ENCODE measurements around the gene DOK7. TPM values are rescaled to one million over a fixed set of nuclear protein-coding genes. Genes with fewer than 3 reads are reported as not detected.

The DOK7 gene
- total and polyA plus RNA-seq, 9 donors: 11.4 to 23.9 (median 17.6) TPM

DNA sequence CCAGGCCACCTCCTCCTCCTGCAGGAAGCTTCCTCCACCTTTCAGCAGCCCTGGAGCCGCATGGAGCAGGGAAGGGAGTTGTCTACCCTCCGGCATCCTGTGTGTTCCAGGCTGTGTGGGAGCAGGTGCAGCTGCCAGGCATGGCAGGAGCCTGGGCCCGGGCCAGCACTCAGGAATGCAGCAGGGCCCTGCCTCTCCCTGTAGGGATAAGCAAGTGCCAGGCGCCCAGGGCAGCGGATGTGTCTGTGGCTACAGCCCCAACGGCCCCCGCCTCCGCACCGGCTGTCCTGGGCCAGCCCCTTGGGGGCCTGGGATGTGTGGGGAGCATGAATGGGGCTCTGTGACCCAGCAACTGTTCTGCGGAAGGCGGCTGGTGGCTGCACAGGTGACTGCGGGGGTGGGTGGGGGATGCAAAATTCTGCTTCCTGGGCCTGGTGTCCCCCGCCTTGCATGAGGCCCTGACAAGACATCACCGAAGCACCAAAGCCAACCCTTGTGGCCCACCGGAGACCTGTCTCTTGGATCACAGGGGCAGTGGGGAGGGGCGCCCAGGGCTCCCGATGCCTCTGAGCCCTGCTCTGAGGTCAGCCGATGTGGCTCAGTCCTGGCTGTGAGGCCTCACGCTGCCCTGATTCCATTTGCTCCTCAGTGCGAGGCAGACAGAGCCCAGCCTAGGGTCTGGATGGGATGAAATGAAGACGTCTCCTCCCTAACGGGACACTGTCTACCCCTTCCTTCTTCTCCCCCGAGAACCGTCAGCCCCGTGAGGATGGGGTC, 1.4 kb upstream of the DOK7 start:
- H3K4me3 ChIP-seq (ENCODE audit: low read length): no peak overlapping the region
- peaks cover under 1% of the 10 kb centered on the region for H3K9me3 ChIP-seq (replicated peaks; ENCODE audit: control insufficient read depth, low read depth, low read length)
- peak overlapping the region; percentile 86 for H3K27ac ChIP-seq (ENCODE audit: low read length)
- H3K36me3 ChIP-seq (ENCODE audit: control insufficient read depth, insufficient read depth, low read length): no peaks in the 10 kb centered on the region
- 69% methylated on average over 18 of the region's 25 CpGs for WGBS (ENCODE audit: insufficient coverage)
- H3K4me1 ChIP-seq (ENCODE audit: control insufficient read depth, insufficient read depth, low read length): peaks cover 58% of the 10 kb centered on the region
- peaks cover 23% of the 10 kb centered on the region for H3K27me3 ChIP-seq (ENCODE audit: control insufficient read depth, insufficient read depth, low read length)
- DNase-seq: peak; percentile 86

DNA sequence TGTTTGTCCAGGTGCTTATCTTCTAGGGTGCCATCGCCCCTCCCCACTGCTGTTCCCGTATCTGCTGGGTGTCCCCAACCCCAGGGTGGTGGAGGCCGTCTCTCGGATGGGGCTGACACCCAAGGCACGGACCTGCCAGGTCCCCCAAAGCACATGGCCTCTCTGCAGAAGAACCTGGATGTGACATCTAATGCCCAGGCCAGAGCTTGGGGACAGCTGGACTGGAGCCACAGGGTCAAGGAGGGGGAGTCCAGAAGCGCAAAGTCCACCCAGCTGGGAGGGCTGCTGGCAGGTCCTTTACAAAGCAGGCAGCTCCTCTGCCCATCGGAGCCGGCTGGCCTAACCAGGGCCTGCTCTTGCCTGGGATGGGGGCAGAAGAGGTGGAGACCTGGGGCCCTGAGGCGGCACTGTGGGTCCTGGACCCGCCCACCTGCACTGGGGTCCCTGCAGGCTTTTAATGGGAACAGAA, 751 bp upstream of the DOK7 start:
- 74% methylated on average over 8 of the region's 10 CpGs for WGBS (ENCODE audit: insufficient coverage)
- no peak for DNase-seq
- Histone ChIP-seq H3K27ac (ENCODE audit: low read length) (peak overlapping the region; percentile 86), H3K36me3 (ENCODE audit: control insufficient read depth, insufficient read depth, low read length) (no peaks in the 10 kb centered on the region), H3K4me3 (ENCODE audit: low read length) (peak overlapping the region; percentile 17), H3K4me1 (ENCODE audit: control insufficient read depth, insufficient read depth, low read length) (peaks cover 62% of the 10 kb centered on the region), H3K9me3 (replicated peaks; ENCODE audit: control insufficient read depth, low read depth, low read length) (no peaks in the 10 kb centered on the region), H3K27me3 (ENCODE audit: control insufficient read depth, insufficient read depth, low read length) (peaks cover 23% of the 10 kb centered on the region)

DNA sequence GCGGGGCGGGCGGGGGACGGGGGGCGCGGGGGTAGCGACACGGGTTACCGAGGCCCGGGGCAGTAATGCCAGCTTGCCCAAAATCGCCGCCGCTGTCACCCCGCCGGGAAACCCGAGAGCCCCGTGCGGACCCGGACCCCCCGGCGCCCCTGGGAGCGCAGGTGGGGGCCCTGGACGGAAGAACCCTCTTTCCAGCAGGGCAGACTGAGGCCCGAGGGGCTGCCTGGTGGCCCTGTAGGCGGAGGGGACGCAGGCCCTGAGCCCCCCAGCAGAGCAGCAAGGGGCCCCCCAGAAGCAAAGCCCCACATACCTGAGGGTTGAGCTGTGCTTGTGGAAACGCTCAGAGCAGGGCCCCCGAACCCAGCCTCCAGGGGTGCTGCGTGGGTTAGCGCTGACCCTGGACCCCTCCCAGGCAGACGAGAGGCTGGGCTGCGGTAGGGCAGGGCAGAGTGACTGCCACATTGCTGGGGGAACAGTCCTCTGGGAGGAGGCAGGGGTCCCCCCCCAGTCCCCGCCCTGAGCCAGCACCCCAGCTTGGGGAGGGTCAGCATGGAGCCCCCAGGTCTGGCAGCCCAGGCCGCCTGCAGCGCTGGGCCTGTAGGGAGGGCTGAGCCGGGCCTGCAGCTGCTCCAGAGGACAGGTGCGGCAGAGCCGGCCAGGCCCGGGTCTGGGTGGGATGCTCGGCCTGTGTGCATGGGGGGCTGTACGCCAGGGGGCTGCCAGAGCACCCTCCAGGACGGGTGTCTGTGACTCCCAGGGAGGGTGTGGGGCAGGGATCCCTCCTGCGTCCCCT, 646 bp downstream of the DOK7 start:
- WGBS (ENCODE audit: insufficient coverage): 25% methylated on average over 41 of the region's 43 CpGs

GRCh38 chr4:3464349-3464905, 1.3 kb downstream of the DOK7 start:
- WGBS (ENCODE audit: insufficient coverage): 81% methylated on average over 11 of the region's 15 CpGs
- H3K4me3 ChIP-seq (ENCODE audit: low read length): peak overlapping the region; percentile 63
- peak overlapping the region; percentile 51 for H3K27ac ChIP-seq (ENCODE audit: low read length)
- H3K36me3 ChIP-seq (ENCODE audit: control insufficient read depth, insufficient read depth, low read length): no peaks in the 10 kb centered on the region
- no peaks in the 10 kb centered on the region for H3K9me3 ChIP-seq (replicated peaks; ENCODE audit: control insufficient read depth, low read depth, low read length)
- no peak for DNase-seq
- peaks cover 23% of the 10 kb centered on the region for H3K27me3 ChIP-seq (ENCODE audit: control insufficient read depth, insufficient read depth, low read length)
- H3K4me1 ChIP-seq (ENCODE audit: control insufficient read depth, insufficient read depth, low read length): peaks cover 65% of the 10 kb centered on the region

More for the DNA sequence above, 646 bp downstream of the DOK7 start:
- Histone ChIP-seq H3K36me3 (ENCODE audit: control insufficient read depth, insufficient read depth, low read length) (no peaks in the 10 kb centered on the region), H3K9me3 (replicated peaks; ENCODE audit: control insufficient read depth, low read depth, low read length) (no peaks in the 10 kb centered on the region), H3K4me1 (ENCODE audit: control insufficient read depth, insufficient read depth, low read length) (peaks cover 62% of the 10 kb centered on the region), H3K4me3 (ENCODE audit: low read length) (peak overlapping the region; percentile 63), H3K27ac (ENCODE audit: low read length) (peak overlapping the region; percentile 76), H3K27me3 (ENCODE audit: control insufficient read depth, insufficient read depth, low read length) (peaks cover 23% of the 10 kb centered on the region)
- peak; percentile 43 for DNase-seq

- 85% methylated on average over 18 of the region's 21 CpGs for WGBS (ENCODE audit: insufficient coverage)
- Histone ChIP-seq H3K27me3 (ENCODE audit: control insufficient read depth, insufficient read depth, low read length) (peaks cover 23% of the 10 kb centered on the region), H3K36me3 (ENCODE audit: control insufficient read depth, insufficient read depth, low read length) (no peaks in the 10 kb centered on the region), H3K4me1 (ENCODE audit: control insufficient read depth, insufficient read depth, low read length) (peaks cover 67% of the 10 kb centered on the region), H3K27ac (ENCODE audit: low read length) (no peak overlapping the region), H3K9me3 (replicated peaks; ENCODE audit: control insufficient read depth, low read depth, low read length) (no peaks in the 10 kb centered on the region), H3K4me3 (ENCODE audit: low read length) (peak overlapping the region; percentile 63)
- DNase-seq: no peak
Measured at GRCh38 chr4:3464911-3465697, 2.0 kb downstream of the DOK7 start.

- Histone ChIP-seq H3K4me3 (ENCODE audit: low read length) (no peak overlapping the region), H3K9me3 (replicated peaks; ENCODE audit: control insufficient read depth, low read depth, low read length) (no peaks in the 10 kb centered on the region), H3K27me3 (ENCODE audit: control insufficient read depth, insufficient read depth, low read length) (peaks cover 23% of the 10 kb centered on the region), H3K36me3 (ENCODE audit: control insufficient read depth, insufficient read depth, low read length) (no peaks in the 10 kb centered on the region), H3K4me1 (ENCODE audit: control insufficient read depth, insufficient read depth, low read length) (peaks cover 64% of the 10 kb centered on the region), H3K27ac (ENCODE audit: low read length) (no peak overlapping the region)
- WGBS (ENCODE audit: insufficient coverage): 46% methylated on average over 31 of the region's 41 CpGs
- DNase-seq: no peak
Measured at GRCh38 chr4:3465698-3466671, 2.9 kb downstream of the DOK7 start.

DNA sequence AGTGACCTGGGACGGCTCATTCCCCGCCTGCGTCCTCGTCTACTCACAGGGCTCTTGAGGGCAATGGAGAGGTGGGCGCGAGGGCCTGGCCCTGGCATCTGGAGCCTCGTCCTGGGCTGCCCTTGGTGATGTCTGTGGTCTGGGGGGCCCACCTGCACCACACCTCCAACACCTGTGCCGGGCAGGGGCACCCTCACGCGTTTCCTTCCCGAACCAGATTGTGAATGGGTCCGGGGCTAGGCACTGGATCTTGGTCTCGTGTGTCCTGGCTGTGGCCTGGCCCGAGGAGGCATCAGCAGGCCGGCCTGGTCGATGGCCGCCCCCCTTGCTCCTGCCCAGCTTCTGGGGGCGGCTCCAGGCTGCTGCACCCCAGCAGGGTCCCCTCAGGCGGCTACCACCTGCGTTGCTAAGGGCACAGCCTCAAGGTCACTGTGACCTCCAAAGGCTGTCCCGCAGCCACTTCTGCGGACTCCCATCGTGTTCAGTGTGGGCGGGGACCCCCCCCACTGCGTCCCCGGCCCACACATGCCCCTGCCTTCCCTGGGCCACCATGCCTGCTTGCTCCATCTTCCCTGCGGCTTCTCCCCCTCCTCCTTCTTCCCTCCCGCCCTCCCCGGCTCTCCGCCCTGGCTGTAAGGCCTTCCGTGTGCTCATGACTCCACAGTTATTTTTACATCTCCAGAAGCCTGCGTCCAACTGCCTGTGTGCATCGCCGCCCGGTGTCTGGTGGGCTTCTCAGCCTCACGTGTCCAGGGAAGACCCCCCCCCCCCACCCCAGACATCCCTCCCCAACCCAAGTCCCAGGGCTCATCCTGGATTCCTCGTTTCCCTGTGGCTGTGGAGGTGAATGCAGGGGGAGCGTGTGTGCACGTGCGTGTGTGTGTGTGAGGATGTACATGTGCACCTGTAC, 3.8 kb downstream of the DOK7 start:
- 68% methylated on average over 36 of the region's 40 CpGs for WGBS (ENCODE audit: insufficient coverage)
- Histone ChIP-seq H3K27me3 (ENCODE audit: control insufficient read depth, insufficient read depth, low read length) (peaks cover 23% of the 10 kb centered on the region), H3K9me3 (replicated peaks; ENCODE audit: control insufficient read depth, low read depth, low read length) (no peaks in the 10 kb centered on the region), H3K4me3 (ENCODE audit: low read length) (no peak overlapping the region), H3K4me1 (ENCODE audit: control insufficient read depth, insufficient read depth, low read length) (peaks cover 55% of the 10 kb centered on the region), H3K27ac (ENCODE audit: low read length) (no peak overlapping the region), H3K36me3 (ENCODE audit: control insufficient read depth, insufficient read depth, low read length) (no peaks in the 10 kb centered on the region)
- no peak for DNase-seq

DNA sequence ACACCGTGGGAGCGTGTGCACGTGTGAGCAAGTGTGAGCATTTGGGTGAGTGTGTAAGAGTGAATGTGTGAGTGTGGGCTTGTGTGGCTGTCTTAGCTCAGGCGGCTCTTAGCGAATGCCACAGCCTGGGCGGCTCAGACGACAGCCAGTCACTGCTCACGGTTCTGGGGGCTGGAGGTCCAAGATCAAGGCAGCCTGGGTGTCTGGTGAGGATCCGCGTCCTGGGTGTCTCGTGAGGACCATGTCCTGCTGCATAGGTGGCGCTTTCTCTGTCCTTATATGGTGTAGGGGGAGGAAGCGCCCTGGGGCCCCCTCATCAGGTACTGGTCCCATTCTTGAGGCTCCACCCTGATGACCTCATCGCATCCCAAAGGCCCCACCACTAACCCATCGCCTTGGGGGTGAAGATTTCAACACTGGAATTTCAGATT, 4.5 kb downstream of the DOK7 start:
- Histone ChIP-seq H3K4me3 (ENCODE audit: low read length) (no peak overlapping the region), H3K27me3 (ENCODE audit: control insufficient read depth, insufficient read depth, low read length) (peaks cover 18% of the 10 kb centered on the region), H3K36me3 (ENCODE audit: control insufficient read depth, insufficient read depth, low read length) (no peaks in the 10 kb centered on the region), H3K27ac (ENCODE audit: low read length) (no peak overlapping the region), H3K4me1 (ENCODE audit: control insufficient read depth, insufficient read depth, low read length) (peaks cover 48% of the 10 kb centered on the region), H3K9me3 (replicated peaks; ENCODE audit: control insufficient read depth, low read depth, low read length) (no peaks in the 10 kb centered on the region)
- WGBS (ENCODE audit: insufficient coverage): 52% methylated on average over 8 of the region's 15 CpGs
- DNase-seq: no peak

Data from muscle of leg (tissue), 11 donors.